NCI-H748 (cell line): Measurements from ENCODE around the gene DHRS7B.
"Not testable (repeated sequence)": the region's sequence is repeated elsewhere in the genome, so short reads cannot be mapped to it uniquely, and the experiment has no call there.

Experiments used
- DNase-seq: peaks from one replicate; lab custom pipeline; 2025; ENCODE audit not compliant: unreplicated experiment; lab: John Stamatoyannopoulos, UW

DHRS7B gene

DNA sequence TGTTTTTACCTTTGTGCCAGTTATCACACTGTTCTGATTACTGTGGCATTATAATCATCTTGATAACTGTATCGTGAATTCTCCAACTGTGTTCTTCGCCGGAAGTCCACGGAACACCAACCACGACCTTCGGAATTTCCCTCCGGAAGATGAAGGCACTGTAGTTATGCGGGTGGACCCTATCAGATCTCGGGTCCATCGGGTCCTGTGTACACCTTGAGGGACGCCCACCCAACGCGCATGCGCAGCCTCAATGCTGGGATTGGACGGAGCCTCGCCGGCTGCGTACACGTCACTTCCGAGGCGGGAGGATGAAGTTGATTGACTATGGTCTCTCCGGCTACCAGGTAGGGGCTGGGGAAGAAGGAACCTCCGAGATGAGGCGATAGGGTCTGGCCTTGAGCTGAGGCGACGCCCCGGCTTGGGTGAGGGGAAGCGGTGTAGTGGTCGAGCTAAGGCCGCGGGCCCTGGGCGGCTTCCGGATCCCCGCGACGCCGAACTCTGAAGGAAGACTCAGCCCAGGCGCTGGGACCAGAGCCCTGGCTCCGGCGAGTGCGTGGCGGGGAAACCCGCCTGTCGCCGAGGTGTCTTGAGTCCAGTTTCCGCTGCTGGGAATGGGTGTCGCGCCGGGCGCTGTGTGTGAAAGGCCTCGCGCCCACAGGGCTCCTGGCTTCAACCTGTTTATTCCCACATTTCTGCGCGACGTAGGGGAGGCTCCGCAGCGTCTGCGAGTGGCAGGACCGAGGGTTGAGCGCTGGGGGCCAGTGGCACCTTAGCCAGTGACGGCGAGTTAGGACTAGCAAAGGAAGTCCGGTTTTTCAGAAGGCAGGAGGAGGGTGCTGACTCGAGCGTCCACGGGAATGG lies at the start of gene DHRS7B:
Gene DHRS7B (plus strand): TSS at position 320 of the 864 bp plus-strand sequence. CDS start 8 bp downstream, at position 328.
- DNase-seq, result peak; percentile 99

DNA sequence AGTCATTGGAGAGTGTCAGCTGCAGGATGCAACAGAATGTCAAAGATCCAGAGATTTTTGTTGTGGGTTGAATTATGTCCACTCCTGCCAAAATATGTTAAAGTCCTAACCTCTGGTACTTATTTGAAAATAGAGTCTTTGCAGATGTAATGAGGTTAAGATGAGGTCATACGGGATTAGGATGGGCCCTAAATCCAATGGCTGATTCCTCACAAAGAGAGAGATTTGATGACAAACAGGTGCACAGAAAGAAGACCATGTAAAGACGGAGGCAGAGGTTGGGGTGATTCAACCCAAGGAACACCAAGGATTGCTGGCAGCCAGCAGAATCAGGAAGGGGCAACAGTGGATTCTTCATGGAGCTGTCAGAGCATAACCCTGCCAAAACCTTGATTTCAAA lies 49.5 kb upstream of the DHRS7B start:
- no peak for DNase-seq

GRCh38 chr17:21078016-21078780 lies 48.6 kb upstream of the DHRS7B start:
- no peak for DNase-seq

DNA sequence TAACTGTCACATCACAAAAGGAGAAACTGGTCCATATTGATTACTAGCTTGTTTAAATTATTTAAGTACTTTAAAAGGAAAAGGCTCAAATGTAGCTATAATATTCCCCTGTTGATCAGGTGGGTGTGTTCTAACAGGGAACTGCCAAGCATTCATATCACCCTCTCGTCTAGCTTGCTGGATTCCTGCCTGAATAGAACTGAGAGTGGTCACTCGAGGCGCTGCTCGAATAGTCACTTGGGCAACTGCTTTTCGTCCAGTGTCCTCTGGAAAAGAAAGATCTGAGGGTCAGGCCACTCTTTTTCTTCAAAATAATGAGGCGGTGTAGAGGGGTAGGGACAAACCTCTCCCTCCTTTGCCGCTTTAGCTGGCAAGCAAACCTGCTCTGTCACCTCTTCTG lies 47.6 kb upstream of the DHRS7B start:
- DNase-seq, result no peak

DNA sequence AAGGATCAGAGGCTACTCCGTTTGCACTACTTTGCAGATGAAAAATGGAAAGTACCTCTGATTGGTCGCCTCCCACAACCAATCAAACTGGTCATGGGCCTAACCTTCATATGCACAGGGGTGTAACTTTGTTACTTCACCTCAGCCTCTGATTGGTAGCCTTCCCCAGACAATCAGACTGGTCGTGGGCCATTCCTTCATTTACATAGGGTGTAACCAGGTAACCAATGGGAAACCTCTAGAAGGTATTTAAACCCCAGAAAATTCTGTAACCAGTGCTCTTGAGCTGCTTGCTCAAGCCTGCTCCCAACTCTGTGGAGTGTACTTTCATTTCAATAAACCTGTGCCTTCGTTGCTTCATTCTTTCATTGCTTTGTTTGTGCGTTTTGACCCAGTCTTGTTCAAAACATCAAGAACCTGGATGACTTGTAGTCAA lies 44.7 kb upstream of the DHRS7B start:
- peak; percentile 69 for DNase-seq

DNA sequence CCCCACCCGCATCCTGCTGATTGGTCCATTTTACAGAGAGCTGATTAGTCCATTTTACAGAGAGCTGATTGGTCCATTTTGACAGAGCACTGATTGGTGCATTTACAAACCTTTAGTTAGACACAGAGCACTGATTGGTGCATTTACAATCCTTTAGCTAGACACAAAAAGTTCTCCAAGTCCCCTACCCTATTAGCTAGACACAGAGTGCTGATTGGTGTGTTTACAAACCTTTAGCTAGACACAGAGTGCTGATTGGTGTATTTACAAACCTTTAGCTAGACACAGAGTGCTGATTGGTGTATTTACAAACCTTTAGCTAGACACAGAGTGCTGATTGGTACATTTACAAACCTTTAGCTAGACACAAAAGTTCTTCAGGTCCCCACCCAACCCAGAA lies 41.5 kb upstream of the DHRS7B start:
- not testable (repeated sequence) for DNase-seq

DNA sequence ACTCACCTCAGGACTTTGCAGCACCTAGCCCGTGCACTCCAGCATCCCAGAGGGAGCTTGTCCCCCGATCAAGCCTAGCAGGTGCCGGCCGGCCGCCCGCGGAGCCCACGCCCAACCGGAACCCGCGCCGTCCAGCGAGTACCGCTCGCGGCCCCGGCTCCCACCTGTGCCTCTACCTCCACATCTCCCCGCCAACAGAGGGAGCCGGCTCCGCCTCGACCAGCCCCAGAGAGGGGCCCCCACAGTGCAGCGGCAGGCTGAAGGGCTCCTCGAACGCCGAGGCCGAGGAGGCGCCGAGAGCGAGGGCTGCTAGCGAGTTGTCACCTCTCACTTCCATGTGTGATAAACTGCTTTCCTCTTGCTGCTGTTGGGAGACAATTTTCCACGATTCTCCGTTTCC lies 41.1 kb upstream of the DHRS7B start:
- no peak for DNase-seq

- DNase-seq, result no peak
Measured at GRCh38 chr17:21089145-21089544, 37.6 kb upstream of the DHRS7B start.

DNA sequence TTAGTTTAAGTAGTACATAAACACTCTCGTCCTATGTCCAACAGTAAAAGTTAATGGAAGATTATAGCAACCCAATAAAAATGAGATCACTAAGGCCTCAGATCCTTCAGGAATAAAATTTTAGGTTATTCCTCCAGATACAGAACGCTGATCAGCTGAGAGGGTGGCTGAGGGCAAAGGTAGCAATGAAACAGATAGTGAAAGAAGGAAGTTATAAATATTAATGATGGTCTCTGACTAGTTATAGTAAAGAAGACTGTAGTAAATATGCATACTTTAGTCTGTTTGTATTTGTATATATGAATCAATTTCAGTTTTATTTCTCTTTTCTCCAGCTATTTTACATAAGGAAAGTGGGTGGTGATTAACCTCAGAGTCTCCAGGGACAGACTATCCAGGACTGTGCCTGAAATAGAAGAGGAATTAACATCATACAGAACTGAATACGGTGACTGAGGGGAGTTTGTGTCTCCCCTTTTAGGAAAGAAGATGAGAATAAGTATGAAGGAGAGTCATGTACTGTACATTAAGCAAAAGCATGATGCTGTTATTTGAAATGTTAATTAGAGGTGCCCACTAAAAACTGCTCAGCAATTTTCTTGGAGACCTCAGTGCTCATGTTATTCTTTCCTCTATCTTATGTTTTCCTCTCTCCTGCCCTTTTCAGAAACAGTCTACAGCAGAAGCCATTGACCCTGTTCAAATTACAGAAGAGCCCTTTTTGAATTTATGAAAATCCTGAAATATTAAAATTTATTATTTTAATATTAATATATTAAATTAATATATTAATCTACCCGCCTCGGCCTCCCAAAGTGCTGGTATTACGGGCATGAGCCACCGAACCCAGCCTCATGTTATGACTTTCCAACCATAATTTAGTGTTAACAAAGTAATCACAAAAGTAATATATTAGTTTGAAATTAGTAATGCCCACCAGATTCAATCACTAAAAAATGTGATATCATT lies 36.5 kb upstream of the DHRS7B start:
- no peak for DNase-seq

DNA sequence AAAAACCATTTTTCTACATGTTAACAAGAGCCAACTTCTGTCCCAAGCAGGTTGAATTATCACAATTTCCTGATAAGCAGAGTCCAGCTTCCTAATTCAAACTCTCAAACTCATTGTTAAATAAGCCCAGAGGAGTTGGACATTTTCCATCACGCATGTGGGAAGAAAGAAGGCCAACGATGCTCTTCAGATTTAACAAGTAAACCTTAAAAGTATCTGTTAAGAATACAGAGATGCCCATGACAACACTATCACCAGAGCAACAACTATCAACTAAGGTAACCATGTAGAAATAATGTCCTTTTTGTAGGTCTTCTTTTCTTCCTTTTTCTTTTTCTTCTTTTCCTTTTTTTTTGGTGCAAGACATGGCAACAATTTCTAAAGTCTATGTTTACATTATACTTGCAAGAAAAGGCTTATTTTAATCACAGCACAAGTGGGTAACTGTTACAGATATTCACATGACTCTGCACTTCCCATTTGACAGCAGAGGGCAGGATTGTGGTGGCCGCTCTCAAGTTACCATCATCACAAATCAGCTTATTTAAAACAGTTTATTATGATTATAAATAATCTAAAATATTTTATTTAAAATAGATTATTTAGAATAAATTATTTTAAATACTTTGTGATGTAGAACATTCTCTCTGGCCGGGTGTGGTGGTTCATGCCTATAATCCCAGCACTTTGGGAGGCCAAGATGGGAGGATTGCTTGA lies 35.7 kb upstream of the DHRS7B start:
- DNase-seq, result no peak

- peak; percentile 39 for DNase-seq
Measured at GRCh38 chr17:21094298-21094704, 32.5 kb upstream of the DHRS7B start.

GRCh38 chr17:21095735-21096134 lies 31.0 kb upstream of the DHRS7B start:
- DNase-seq, result no peak

DNA sequence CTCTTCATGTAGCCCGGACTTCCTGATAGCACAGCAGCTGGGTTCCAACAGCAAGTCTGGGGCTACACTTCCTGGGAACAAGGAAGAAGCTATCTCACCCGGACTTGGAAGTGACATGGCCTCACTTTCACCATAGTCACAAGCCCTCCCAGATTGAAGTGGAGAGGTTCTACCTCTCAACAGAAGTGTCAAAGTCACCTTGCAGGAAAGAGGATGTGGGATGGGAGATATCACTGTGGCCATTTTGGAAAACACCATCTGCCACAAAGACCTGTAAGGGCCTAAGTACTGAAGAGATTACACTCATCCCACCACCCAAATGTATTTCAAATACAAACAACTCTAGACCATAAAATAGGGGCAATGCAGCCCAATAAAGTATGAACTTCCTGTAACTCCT lies 29.9 kb upstream of the DHRS7B start:
- no peak for DNase-seq

- DNase-seq, result peak; percentile 97
Measured at GRCh38 chr17:21098934-21099689, 27.7 kb upstream of the DHRS7B start.

DNA sequence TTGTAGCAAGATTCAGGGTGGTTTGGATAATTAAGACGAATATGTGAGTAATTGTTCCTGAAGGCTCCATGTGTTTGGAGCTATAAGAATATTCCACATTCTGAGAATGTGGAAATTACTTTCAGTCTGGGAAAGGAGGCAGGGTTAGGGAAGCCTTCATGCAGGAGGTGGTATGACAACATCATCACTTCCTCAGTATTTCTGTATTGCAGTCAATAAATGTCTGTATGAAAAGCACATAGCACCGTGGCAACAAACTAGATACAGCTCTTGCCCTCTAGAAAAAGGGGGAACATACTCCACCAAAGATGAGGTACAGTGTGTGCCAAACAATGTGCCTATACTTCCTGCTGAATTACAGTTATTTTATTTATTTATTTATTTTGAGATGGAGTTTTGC lies 26.1 kb upstream of the DHRS7B start:
- no peak for DNase-seq

DNA sequence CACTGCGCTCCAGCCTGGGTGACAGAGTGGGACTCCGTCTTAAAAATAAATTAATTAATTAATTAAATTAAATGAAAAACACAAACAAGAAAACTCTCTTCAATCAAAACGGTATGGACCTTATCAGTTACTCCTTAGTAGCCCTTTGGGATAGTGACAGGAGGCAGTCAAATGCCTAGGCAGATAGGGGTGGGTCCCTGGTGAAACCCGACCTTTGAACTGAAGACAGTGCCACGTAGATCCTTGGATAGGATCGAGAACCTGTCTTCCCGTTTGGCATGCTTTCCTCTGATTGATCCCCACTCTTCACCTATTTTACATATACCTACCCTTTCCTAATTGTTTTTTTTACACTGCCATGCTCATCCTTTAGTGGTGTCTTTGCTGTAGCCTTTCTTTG lies 22.2 kb upstream of the DHRS7B start:
- DNase-seq, result no peak

DNA sequence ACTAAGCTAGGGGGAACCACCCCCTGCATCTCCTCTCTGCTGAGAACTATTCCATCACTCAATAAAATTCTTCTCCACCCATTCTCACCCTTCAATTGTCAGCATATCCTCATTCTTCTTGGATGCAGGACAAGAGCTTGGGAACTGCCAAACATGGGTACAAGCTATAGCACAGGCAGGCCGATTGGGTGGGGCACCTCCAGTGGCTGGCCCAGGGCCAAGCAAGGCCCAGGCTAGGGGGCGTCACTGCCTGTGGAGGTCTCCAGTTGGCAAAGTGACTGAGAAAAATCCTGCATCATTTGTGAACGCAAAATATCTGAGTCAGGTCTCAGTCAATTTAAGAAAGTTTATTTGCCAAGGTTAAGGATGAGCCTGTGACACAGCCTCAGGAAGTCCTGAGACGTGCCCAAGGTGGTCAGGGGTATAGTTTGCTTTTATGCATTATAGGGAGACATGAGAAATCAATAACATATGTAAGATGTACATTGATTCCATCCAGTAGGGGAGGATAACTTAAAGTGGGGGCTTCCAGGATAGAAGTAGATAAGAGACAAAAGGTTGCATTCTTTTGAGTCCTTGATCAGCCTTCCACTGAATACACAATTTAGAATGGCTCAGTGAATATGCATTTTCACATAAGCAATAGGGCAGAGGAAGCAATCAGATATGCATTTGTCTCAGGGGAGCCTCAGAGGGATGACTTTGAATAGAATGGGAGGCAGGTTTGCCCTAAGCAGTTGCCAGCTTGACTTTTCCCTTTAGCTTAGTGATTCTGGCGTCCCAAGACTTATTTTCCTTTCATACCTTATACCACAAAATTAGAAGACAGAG lies 21.5 kb upstream of the DHRS7B start:
- no peak for DNase-seq

DNA sequence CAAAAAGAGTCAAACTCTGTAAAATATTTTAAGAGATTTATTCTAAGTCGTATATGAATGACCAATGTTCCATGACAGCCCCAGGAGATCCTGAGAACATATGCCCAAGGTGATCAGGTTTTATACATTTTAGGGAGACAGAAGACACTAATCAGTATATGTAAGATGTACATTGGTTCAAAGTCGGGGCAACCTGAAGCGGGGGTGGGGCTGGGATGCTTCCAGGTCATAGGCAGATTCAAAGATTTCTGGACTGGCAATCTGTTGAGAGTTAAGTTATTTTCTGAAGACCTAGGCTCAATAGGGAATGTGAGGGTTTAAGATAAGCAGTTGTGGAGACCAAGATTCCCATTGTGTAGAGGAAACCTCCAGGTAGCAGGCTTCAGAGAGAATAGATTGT lies 20.4 kb upstream of the DHRS7B start:
- no peak for DNase-seq
